22Rv1 (cell line): ENCODE measurements around the gene SERPINA12.

Source experiments
- H3K27ac ChIP-seq: fragments of 450-650 bp; 2 replicates; pipeline ENCODE4 v1.5.1; 2017
- ZFX ChIP-seq: fragments of 450-650 bp; IDR thresholded peaks from 2 replicates; pipeline ENCODE4 v1.6.1; 2017; ENCODE audit warnings: antibody characterized with exemption, borderline replicate concordance
- TF ChIP-seq, protein P1 (sequence below): fragments of 450-650 bp; IDR thresholded peaks from 2 replicates; pipeline ENCODE4 v1.5.1; 2017; ENCODE audit warnings: mild to moderate bottlenecking

SERPINA12 gene

DNA sequence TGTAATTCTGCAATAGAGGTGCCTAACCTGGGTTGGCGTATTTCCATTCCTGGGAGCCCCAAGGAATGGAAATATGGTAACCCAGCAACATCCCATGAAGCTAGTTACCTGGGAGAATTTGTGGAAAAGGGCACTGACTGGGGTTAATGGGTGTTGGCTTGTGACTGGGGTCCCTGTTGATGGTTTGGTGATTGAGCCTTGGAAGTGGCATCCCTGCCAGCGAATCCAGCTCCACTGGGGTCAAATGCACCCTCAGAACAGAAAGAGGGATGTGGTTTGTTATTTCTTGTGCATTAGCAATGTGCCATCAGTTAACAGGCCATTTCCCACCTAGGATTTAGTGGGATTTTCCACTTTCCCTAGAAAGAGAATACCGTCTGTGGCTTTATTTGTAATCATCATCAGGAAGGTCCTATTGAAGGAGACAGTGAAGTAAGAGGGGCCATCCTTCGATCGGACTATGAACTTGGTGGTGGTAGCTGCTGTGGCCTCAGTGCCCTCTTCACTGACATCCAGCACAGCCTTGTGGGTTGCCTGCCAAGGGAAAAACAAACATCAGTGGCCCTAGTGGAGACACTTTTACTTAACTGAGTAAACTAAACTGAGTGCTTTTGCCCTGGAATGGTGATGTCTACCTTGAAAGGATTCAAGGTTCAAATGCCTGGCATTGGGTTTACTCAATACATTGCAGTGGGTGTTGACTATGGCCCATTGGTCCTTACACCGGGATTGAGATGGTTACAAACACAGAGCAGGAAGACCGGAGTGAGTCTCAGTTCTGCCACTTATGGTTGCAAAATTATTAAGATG, 46.3 kb downstream of the SERPINA12 start:
- no peak overlapping the region for H3K27ac ChIP-seq
- no peak for TF ChIP-seq ZFX
- TF ChIP-seq, protein P1, sequence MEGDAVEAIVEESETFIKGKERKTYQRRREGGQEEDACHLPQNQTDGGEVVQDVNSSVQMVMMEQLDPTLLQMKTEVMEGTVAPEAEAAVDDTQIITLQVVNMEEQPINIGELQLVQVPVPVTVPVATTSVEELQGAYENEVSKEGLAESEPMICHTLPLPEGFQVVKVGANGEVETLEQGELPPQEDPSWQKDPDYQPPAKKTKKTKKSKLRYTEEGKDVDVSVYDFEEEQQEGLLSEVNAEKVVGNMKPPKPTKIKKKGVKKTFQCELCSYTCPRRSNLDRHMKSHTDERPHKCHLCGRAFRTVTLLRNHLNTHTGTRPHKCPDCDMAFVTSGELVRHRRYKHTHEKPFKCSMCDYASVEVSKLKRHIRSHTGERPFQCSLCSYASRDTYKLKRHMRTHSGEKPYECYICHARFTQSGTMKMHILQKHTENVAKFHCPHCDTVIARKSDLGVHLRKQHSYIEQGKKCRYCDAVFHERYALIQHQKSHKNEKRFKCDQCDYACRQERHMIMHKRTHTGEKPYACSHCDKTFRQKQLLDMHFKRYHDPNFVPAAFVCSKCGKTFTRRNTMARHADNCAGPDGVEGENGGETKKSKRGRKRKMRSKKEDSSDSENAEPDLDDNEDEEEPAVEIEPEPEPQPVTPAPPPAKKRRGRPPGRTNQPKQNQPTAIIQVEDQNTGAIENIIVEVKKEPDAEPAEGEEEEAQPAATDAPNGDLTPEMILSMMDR: no peak

DNA sequence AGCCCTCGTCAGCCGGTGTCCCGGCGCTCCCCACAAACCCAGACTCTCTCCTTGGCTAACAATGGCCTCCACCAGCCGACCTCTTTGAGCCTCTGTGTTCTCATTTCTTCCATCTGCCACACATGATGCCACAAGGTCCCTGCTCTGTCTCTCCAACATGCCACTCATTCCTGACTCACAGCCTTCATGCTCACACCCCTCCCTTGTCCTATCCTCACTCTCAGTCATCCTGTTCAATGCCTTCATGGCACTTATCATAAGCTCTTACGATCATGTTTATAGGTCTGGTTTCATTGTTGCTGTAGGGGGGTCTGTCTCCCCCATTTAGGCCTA, 47.1 kb downstream of the SERPINA12 start:
- H3K27ac ChIP-seq: no peak overlapping the region
- TF ChIP-seq, protein P1: no peak
- TF ChIP-seq ZFX: no peak

DNA sequence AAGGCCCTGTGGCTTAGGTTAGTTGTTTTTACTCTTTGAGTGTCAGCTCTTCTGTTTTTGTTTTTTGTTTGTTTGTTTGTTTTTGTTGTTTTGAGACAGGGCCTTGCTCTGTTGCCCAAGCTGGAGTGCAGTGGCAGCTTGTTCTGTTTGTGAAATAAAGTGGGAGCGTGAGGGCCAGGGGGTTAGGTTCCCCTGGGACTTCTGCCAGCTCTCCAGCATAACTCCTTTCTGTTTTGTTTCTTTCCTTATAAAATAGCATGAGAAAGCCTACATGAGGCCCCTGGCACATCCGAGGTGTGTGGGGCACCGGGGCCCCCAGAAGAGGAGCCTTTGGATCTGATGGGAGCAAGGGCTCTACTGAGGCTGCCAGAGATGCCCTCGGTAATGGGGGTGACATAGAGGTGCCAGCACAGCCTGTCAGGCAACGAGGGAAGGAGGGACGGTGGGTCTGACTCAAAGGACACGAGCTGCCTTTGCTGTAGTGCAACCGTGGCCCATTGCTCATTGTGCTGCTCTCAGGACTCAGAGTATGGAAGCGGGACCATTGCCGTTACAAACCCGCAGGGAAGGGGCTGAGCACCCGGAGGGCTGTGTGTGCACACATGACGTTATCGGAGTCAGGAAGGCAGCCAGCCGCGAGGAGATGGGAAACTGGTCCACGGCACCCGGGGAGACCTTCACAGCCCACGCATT, 47.6 kb downstream of the SERPINA12 start:
- H3K27ac ChIP-seq: no peak overlapping the region
- TF ChIP-seq ZFX: no peak
- TF ChIP-seq, protein P1: no peak

DNA sequence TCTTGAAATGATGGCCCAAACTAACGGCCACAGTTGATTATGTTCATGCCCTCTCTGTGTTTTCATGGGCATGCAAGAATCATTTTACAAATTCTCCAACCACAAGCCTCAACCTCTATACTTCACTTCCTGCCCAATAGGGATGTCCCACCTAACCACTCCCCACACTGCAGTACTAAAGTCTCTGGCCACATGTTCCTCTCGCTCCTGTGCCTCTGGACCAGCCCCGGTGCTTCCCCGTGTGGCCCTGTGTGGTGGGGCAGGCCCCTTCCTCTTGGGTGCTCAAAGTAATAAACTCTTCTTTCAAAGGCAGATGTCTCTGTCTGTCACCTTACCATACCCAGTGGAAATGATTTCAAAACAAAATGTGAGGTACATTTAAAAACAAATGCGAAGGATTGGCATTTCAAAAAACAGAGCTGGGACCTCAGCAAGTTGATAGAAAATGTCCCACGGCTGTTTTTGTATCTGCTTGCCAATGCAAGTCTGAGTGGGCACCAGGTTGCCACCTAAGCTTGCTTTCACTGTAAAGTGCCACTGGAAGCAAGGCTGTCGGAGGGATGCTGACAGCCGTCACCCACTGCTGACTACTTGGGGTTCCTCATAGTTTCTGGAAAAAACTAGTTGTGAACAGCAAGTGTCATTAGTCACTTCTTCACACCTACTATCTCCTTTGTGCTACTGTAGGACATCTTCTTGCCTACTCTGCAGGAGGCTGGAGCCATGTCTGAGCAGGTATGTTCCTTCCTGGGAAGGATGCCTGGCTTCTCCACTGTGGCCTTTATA, 48.4 kb downstream of the SERPINA12 start:
- TF ChIP-seq, protein P1: no peak
- no peak for TF ChIP-seq ZFX
- no peak overlapping the region for H3K27ac ChIP-seq

DNA sequence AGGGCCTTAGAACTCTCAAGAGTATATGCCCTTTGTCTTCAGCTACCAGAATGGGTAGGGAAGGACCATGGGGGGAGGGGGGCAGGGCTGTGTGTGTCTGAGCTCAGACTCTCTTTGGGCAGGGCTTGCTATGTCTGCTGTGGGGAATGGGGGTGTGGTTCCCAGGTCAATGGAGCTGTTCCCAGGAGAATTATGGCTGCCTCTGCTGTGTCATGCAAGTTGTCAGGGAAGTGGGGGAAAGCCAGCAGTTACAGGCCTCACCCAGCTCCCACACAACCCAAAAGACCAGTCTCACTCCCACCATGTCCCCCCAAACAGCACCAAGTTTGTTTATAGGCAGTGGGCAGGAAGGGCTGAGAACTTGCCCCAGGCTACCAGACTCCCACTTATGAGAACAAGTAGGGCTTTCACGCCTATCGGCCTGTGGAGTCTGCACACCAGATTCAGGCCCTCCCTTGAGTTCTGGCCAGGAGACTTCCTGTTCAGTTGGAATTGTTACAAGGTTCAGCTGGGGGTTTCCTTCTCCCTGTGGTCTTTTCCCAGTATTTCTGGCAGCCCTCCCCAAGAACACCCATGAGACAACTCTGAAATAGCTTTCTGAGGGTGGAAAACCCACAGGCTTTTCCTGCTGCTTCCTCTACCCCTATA, 50.6 kb downstream of the SERPINA12 start:
- H3K27ac ChIP-seq: no peak overlapping the region
- no peak for TF ChIP-seq ZFX
- TF ChIP-seq, protein P1: no peak

DNA sequence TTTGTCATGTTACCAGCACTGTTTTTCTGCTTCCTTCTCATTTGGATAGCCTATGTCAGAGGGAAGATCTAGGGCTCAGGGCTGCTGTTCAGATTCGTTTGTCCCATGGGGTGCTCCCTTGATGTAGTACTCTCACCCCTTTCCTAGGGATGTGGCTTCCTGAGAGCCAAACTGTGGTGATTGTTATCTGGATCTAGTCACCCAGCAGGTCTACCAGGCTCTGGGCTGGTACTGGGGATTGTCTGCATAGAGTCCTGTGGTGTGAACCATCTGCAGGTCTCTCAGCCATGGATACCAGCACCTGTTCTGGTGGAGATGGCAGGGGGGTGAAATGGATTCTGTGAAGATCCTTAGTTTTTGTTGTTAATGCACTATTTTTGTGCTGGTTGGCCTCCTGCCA, 51.2 kb downstream of the SERPINA12 start:
- no peak for TF ChIP-seq ZFX
- TF ChIP-seq, protein P1: no peak

More for the DNA sequence above, 51.2 kb downstream of the SERPINA12 start:
- H3K27ac ChIP-seq: no peak overlapping the region
